HEK293 (cell line): ENCODE results near the gene SRPK3.

Experiments used
- CTCF ChIA-PET: fragments of 350-600 bp; formaldehyde crosslinking; extraction: SDS; loops from one replicate; lab custom pipeline; 2021; ENCODE audit warnings: antibody characterized with exemption; lab: Yijun Ruan, JAX
- POLR2A ChIA-PET: fragments of 300-600 bp; formaldehyde crosslinking; extraction: SDS; loops from one replicate; lab custom pipeline; 2020; ENCODE audit warnings: antibody characterized with exemption, inconsistent platforms; lab: Yijun Ruan, JAX
- H3K27ac ChIP-seq: fragments of 200-500 bp; sonication (Bioruptor generic); 2 replicates; pipeline ENCODE4 v1.5.1; 2014; ENCODE audit warnings: low read depth, low read length, control low read depth, inconsistent platforms; ENCODE audit errors: extremely low read depth
- H3K36me3 ChIP-seq, 2 experiments: fragments of 200-500 bp in 1 of 2; sonication (Bioruptor generic) in 1 of 2; 1 replicate in 1 of 2; 2 replicates in 1 of 2; pipeline ENCODE4 v1.5.1; 2014 to 2017; ENCODE audit warnings: inconsistent platforms in 2 of 2, low read length in 2 of 2; ENCODE audit not compliant: control insufficient read depth in 2 of 2, insufficient read depth in 1 of 2
- H3K4me1 ChIP-seq: fragments of 200-500 bp; sonication (Bioruptor generic); 2 replicates; pipeline ENCODE4 v1.5.1; 2014; ENCODE audit warnings: mild to moderate bottlenecking, low read length, inconsistent platforms; ENCODE audit not compliant: control insufficient read depth, insufficient read depth
- H3K4me3 ChIP-seq: 2 replicates; pipeline ENCODE4 v1.5.1; 2011; ENCODE audit warnings: low read depth, mild to moderate bottlenecking, control low read depth, low read length, moderate library complexity
- H3K9me3 ChIP-seq: fragments of 200-500 bp; sonication (Bioruptor generic); 2 replicates; pipeline ENCODE4 v1.5.1; 2014; ENCODE audit warnings: low read depth, low read length, inconsistent platforms; ENCODE audit not compliant: control insufficient read depth, insufficient read depth
- GLIS2 ChIP-seq: fragments of 450-650 bp; formaldehyde crosslinking; IDR thresholded peaks from 2 replicates; pipeline ENCODE4 v1.5.1; 2016; ENCODE audit warnings: missing biosample characterization, missing genetic modification characterization
- KLF7 ChIP-seq: fragments of 450-650 bp; formaldehyde crosslinking; IDR thresholded peaks from 2 replicates; pipeline ENCODE4 v1.5.1; 2016; ENCODE audit warnings: missing biosample characterization, missing genetic modification characterization, borderline replicate concordance
- MZF1 ChIP-seq: fragments of 450-650 bp; formaldehyde crosslinking; IDR thresholded peaks from 2 replicates; pipeline ENCODE4 v1.5.1; 2017; ENCODE audit warnings: missing biosample characterization, missing genetic modification characterization, borderline replicate concordance
- RBAK ChIP-seq: fragments of 450-650 bp; formaldehyde crosslinking; IDR thresholded peaks from 2 replicates; pipeline ENCODE4 v1.5.1; 2016; ENCODE audit warnings: missing biosample characterization, missing genetic modification characterization
- SCRT1 ChIP-seq: fragments of 450-650 bp; formaldehyde crosslinking; IDR thresholded peaks from 2 replicates; pipeline ENCODE4 v1.5.1; 2016; ENCODE audit warnings: missing biosample characterization, missing genetic modification characterization, borderline replicate concordance
- SCRT2 ChIP-seq: fragments of 450-650 bp; formaldehyde crosslinking; IDR thresholded peaks from 2 replicates; pipeline ENCODE4 v1.5.1; 2016; ENCODE audit warnings: missing biosample characterization, missing genetic modification characterization
- TRIM28 ChIP-seq: IDR thresholded peaks from 2 replicates; pipeline ENCODE4 v1.6.1; 2011; ENCODE audit warnings: low read length, control low read depth, borderline replicate concordance
- ZBTB20 ChIP-seq: fragments of 450-650 bp; formaldehyde crosslinking; IDR thresholded peaks from 2 replicates; pipeline ENCODE4 v1.5.1; 2016; ENCODE audit warnings: missing biosample characterization, missing genetic modification characterization
- ZNF121 ChIP-seq: fragments of 450-650 bp; formaldehyde crosslinking; IDR thresholded peaks from 2 replicates; pipeline ENCODE4 v1.5.1; 2016; ENCODE audit warnings: missing biosample characterization, missing genetic modification characterization
- ZNF433 ChIP-seq: fragments of 450-650 bp; formaldehyde crosslinking; IDR thresholded peaks from 2 replicates; pipeline ENCODE4 v1.5.1; 2016; ENCODE audit warnings: missing biosample characterization, missing genetic modification characterization, low read depth
- ZNF529 ChIP-seq: fragments of 450-650 bp; formaldehyde crosslinking; IDR thresholded peaks from 2 replicates; pipeline ENCODE4 v1.5.1; 2017; ENCODE audit warnings: missing genetic modification characterization, missing biosample characterization; ENCODE audit not compliant: insufficient replicate concordance
- ZNF670 ChIP-seq: fragments of 450-650 bp; formaldehyde crosslinking; IDR thresholded peaks from 2 replicates; pipeline ENCODE4 v1.5.1; 2016; ENCODE audit warnings: missing biosample characterization, missing genetic modification characterization, low read depth
- ZNF747 ChIP-seq: fragments of 450-650 bp; formaldehyde crosslinking; IDR thresholded peaks from 2 replicates; pipeline ENCODE4 v1.5.1; 2016; ENCODE audit warnings: missing biosample characterization, missing genetic modification characterization
- TF ChIP-seq, protein P1 (sequence below): fragments of 450-650 bp; formaldehyde crosslinking; IDR thresholded peaks from 2 replicates; pipeline ENCODE4 v1.5.1; 2016; ENCODE audit warnings: missing biosample characterization, missing genetic modification characterization, borderline replicate concordance
- TF ChIP-seq, protein P2 (sequence below): fragments of 450-650 bp; formaldehyde crosslinking; IDR thresholded peaks from 2 replicates; pipeline ENCODE4 v1.5.1; 2016; ENCODE audit warnings: missing biosample characterization, missing genetic modification characterization, low read depth

Gene SRPK3

GRCh38 chrX:153812220-153812619, 31.4 kb downstream of the SRPK3 start (continued):
- TF ChIP-seq TRIM28 (no peak), GLIS2 (tag by site-specific recombination) (no peak), ZNF670 (tag by site-specific recombination) (no peak), ZNF433 (tag by site-specific recombination) (no peak), ZNF747 (tag by site-specific recombination) (no peak), RBAK (tag by site-specific recombination) (no peak)

- TF ChIP-seq SCRT1 (peak; percentile 90), SCRT2 (tag by site-specific recombination) (peak; percentile 93), ZBTB20 (tag by site-specific recombination) (no peak)
- TF ChIP-seq, protein P1, sequence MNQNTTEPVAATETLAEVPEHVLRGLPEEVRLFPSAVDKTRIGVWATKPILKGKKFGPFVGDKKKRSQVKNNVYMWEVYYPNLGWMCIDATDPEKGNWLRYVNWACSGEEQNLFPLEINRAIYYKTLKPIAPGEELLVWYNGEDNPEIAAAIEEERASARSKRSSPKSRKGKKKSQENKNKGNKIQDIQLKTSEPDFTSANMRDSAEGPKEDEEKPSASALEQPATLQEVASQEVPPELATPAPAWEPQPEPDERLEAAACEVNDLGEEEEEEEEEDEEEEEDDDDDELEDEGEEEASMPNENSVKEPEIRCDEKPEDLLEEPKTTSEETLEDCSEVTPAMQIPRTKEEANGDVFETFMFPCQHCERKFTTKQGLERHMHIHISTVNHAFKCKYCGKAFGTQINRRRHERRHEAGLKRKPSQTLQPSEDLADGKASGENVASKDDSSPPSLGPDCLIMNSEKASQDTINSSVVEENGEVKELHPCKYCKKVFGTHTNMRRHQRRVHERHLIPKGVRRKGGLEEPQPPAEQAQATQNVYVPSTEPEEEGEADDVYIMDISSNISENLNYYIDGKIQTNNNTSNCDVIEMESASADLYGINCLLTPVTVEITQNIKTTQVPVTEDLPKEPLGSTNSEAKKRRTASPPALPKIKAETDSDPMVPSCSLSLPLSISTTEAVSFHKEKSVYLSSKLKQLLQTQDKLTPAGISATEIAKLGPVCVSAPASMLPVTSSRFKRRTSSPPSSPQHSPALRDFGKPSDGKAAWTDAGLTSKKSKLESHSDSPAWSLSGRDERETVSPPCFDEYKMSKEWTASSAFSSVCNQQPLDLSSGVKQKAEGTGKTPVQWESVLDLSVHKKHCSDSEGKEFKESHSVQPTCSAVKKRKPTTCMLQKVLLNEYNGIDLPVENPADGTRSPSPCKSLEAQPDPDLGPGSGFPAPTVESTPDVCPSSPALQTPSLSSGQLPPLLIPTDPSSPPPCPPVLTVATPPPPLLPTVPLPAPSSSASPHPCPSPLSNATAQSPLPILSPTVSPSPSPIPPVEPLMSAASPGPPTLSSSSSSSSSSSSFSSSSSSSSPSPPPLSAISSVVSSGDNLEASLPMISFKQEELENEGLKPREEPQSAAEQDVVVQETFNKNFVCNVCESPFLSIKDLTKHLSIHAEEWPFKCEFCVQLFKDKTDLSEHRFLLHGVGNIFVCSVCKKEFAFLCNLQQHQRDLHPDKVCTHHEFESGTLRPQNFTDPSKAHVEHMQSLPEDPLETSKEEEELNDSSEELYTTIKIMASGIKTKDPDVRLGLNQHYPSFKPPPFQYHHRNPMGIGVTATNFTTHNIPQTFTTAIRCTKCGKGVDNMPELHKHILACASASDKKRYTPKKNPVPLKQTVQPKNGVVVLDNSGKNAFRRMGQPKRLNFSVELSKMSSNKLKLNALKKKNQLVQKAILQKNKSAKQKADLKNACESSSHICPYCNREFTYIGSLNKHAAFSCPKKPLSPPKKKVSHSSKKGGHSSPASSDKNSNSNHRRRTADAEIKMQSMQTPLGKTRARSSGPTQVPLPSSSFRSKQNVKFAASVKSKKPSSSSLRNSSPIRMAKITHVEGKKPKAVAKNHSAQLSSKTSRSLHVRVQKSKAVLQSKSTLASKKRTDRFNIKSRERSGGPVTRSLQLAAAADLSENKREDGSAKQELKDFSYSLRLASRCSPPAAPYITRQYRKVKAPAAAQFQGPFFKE (tag by site-specific recombination) = no peak
- Histone ChIP-seq H3K9me3 (no peaks in the 10 kb centered on the region), H3K4me3 (no peak overlapping the region), H3K36me3 (no peaks in the 10 kb centered on the region), H3K27ac (no peak overlapping the region), H3K4me1 (no peaks in the 10 kb centered on the region)
- POLR2A ChIA-PET = no interaction called here
- CTCF ChIA-PET = no interaction called here
Observed at GRCh38 chrX:153813161-153813560, 32.3 kb downstream of the SRPK3 start.

GRCh38 chrX:153814591-153815315, 33.9 kb downstream of the SRPK3 start:
- H3K27ac ChIP-seq = no peak overlapping the region
- no peaks in the 10 kb centered on the region for H3K36me3 ChIP-seq
- H3K4me3 ChIP-seq = no peak overlapping the region
- TF ChIP-seq ZNF529 (no peak), MZF1 (tag by site-specific recombination) (no peak), KLF7 (no peak), ZNF121 (no peak)
- TF ChIP-seq, protein P2, sequence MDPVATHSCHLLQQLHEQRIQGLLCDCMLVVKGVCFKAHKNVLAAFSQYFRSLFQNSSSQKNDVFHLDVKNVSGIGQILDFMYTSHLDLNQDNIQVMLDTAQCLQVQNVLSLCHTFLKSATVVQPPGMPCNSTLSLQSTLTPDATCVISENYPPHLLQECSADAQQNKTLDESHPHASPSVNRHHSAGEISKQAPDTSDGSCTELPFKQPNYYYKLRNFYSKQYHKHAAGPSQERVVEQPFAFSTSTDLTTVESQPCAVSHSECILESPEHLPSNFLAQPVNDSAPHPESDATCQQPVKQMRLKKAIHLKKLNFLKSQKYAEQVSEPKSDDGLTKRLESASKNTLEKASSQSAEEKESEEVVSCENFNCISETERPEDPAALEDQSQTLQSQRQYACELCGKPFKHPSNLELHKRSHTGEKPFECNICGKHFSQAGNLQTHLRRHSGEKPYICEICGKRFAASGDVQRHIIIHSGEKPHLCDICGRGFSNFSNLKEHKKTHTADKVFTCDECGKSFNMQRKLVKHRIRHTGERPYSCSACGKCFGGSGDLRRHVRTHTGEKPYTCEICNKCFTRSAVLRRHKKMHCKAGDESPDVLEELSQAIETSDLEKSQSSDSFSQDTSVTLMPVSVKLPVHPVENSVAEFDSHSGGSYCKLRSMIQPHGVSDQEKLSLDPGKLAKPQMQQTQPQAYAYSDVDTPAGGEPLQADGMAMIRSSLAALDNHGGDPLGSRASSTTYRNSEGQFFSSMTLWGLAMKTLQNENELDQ (tag by site-specific recombination) = no peak
- no peaks in the 10 kb centered on the region for H3K9me3 ChIP-seq
- no peaks in the 10 kb centered on the region for H3K4me1 ChIP-seq
- ChIA-PET POLR2A (interaction anchor here (0.6 kb wide), 1 partner anchor 108 kb away, joined by 3 read pairs; no protein-coding TSS in a partner anchor), CTCF (no interaction called here)
